Measurements from ENCODE around the gene CCL1. TPM values are rescaled to one million over a fixed set of nuclear protein-coding genes. Genes with fewer than 3 reads are reported as not detected.

The CCL1 gene
- total RNA-seq, 2 experiments from 2014 or later = not detected

DNA sequence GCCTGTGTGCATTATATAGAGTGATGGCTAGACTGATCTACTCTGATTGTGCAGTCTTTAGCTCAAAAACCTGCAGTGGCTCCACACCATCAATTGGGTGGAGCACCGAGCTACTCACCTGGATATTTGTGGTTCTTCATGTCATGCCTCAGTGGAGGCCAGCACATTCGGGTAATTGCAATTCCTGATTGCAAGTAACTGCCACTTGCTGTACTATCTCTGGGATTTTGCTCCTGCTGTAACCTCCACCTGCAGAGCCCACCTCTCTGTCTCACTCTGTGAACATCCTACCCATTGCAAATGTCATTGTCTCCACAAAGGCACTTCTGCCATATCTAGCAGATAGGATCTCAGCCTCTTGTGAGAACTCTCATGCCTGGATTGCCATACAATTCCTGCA lies 1.7 kb upstream of the CCL1 start:
- H3K4me3 Mint-ChIP-seq = no peak overlapping the region
- H3K36me3 Mint-ChIP-seq = no peaks in the 10 kb centered on the region
- peaks cover 30% of the 10 kb centered on the region for H3K4me1 Mint-ChIP-seq
- POLR2A ChIA-PET = no interaction called here
- DNase-seq (no peak), ATAC-seq (ENCODE audit: low read depth) (no peak)
- peaks cover 19% of the 10 kb centered on the region for H3K27me3 Mint-ChIP-seq
- no peaks in the 10 kb centered on the region for H3K9me3 Mint-ChIP-seq
- no peak overlapping the region for H3K27ac Mint-ChIP-seq

GRCh38 chr17:34361478-34362061 lies 1.5 kb downstream of the CCL1 start:
- H3K27me3 Mint-ChIP-seq = peaks cover 22% of the 10 kb centered on the region
- ATAC-seq (ENCODE audit: low read depth) (peak; percentile 86), DNase-seq (peak; percentile 81)
- no peak overlapping the region for H3K27ac Mint-ChIP-seq
- H3K4me3 Mint-ChIP-seq = no peak overlapping the region
- peaks cover 30% of the 10 kb centered on the region for H3K4me1 Mint-ChIP-seq
- POLR2A ChIA-PET = no interaction called here
- no peaks in the 10 kb centered on the region for H3K36me3 Mint-ChIP-seq
- H3K9me3 Mint-ChIP-seq = no peaks in the 10 kb centered on the region

GRCh38 chr17:34360601-34361270 lies 2.3 kb downstream of the CCL1 start:
- Mint-ChIP-seq H3K27ac (no peak overlapping the region), H3K4me1 (peaks cover 25% of the 10 kb centered on the region), H3K36me3 (no peaks in the 10 kb centered on the region), H3K4me3 (no peak overlapping the region), H3K27me3 (peaks cover 21% of the 10 kb centered on the region), H3K9me3 (no peaks in the 10 kb centered on the region)
- POLR2A ChIA-PET = interaction anchor here (0.6 kb wide), 1 partner anchor 165 kb away, joined by 3 read pairs; no protein-coding TSS in a partner anchor
- ATAC-seq (ENCODE audit: low read depth) (no peak), DNase-seq (no peak)

GRCh38 chr17:34358631-34359030 lies 4.4 kb downstream of the CCL1 start:
- peaks cover 24% of the 10 kb centered on the region for H3K27me3 Mint-ChIP-seq
- H3K4me3 Mint-ChIP-seq = no peak overlapping the region

DNA sequence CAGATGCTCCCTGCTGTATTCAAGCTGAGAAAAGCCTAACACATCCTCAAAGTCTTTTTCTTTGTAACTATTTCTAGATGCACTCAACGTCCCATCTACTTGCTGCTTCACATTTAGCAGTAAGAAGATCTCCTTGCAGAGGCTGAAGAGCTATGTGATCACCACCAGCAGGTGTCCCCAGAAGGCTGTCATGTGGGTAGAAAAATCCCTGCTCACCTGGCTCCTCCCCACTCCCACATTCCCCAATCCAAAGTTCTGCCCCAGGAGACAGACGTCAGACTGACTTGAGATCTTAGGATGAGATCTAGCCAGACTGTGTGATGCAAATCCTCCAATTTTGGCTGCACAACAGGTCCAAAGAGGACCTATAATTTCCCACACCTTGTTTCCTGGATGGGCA lies 5.6 kb downstream of the CCL1 start:
- POLR2A ChIA-PET = no interaction called here
- Mint-ChIP-seq H3K4me1 (peaks cover 10% of the 10 kb centered on the region), H3K9me3 (peaks cover 2% of the 10 kb centered on the region), H3K4me3 (no peak overlapping the region), H3K27ac (no peak overlapping the region), H3K36me3 (no peaks in the 10 kb centered on the region), H3K27me3 (peaks cover 30% of the 10 kb centered on the region)
- DNase-seq (no peak), ATAC-seq (ENCODE audit: low read depth) (no peak)

More at GRCh38 chr17:34358631-34359030, 4.4 kb downstream of the CCL1 start:
- Mint-ChIP-seq H3K4me1 (peaks cover 12% of the 10 kb centered on the region), H3K9me3 (peaks cover 2% of the 10 kb centered on the region), H3K27ac (peak overlapping the region; percentile 26), H3K36me3 (no peaks in the 10 kb centered on the region)
- no peak for DNase-seq
- ATAC-seq (ENCODE audit: low read depth) = no peak
- POLR2A ChIA-PET = no interaction called here

- peaks cover 8% of the 10 kb centered on the region for H3K4me1 Mint-ChIP-seq
- ATAC-seq (ENCODE audit: low read depth) (no peak), DNase-seq (no peak)
- no peaks in the 10 kb centered on the region for H3K36me3 Mint-ChIP-seq
- H3K27ac Mint-ChIP-seq = no peak within 1 kb of the TSS
- POLR2A ChIA-PET = no interaction called here
- H3K27me3 Mint-ChIP-seq = peaks cover 34% of the 10 kb centered on the region
- peaks cover 2% of the 10 kb centered on the region for H3K9me3 Mint-ChIP-seq
- no peak within 1 kb of the TSS for H3K4me3 Mint-ChIP-seq
Observed at GRCh38 chr17:34356194-34356593, 6.8 kb downstream of the CCL1 start, which contains the start of gene CCL13. Gene CCL13 (plus strand): TSS chr17:34356480. CDS start chr17:34356527, 47 bp downstream.

DNA sequence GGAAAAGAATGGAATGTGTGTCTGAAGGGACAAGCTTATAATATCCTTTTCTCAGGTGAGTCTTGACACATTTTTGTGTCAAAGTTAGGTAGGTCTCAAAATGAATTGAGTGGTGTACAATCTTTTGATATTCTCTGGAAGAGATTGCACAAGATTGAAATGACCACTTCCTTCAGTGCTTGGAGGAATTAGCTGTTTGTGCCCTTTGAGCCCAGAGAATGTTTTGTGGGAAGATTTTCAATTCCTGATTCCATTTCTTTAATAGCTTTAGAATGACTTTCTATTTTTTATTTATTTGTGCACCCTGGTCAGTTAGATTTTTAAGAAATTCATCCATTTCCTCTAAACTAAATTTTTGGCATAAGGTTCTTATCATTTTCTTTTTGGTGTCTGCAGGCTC lies 8.4 kb downstream of the CCL1 start:
- peaks cover 2% of the 10 kb centered on the region for H3K9me3 Mint-ChIP-seq
- POLR2A ChIA-PET = no interaction called here
- H3K27ac Mint-ChIP-seq = no peak overlapping the region
- DNase-seq = no peak
- H3K27me3 Mint-ChIP-seq = peaks cover 34% of the 10 kb centered on the region
- H3K36me3 Mint-ChIP-seq = no peaks in the 10 kb centered on the region
- ATAC-seq (ENCODE audit: low read depth) = no peak
- no peak overlapping the region for H3K4me3 Mint-ChIP-seq
- H3K4me1 Mint-ChIP-seq = no peaks in the 10 kb centered on the region

DNA sequence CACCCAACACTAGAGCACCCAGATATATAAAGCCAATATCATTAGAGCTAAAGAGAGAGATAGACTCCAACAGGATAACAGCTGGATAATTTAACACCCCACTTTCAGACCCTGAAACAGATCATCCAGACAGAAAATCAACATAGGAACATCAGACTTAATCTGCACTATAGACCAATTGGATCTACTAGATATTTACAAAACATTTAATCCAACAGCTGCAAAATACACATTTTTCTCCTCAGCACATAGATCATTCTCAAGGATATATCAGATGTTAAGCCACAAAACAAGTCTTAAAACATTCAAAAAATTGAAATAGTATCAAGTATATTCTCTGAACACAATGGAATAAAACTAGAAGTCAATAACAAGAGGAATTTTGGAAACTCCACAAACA lies 10.8 kb downstream of the CCL1 start:
- no peaks in the 10 kb centered on the region for H3K36me3 Mint-ChIP-seq
- no peak overlapping the region for H3K4me3 Mint-ChIP-seq
- H3K27ac Mint-ChIP-seq = no peak overlapping the region
- ATAC-seq (ENCODE audit: low read depth) = no peak
- peaks cover 2% of the 10 kb centered on the region for H3K9me3 Mint-ChIP-seq
- DNase-seq = no peak
- POLR2A ChIA-PET = no interaction called here
- no peaks in the 10 kb centered on the region for H3K4me1 Mint-ChIP-seq
- H3K27me3 Mint-ChIP-seq = peaks cover 31% of the 10 kb centered on the region

GRCh38 chr17:34351096-34351495 lies 11.9 kb downstream of the CCL1 start:
- H3K9me3 Mint-ChIP-seq = peaks cover 2% of the 10 kb centered on the region
- no peaks in the 10 kb centered on the region for H3K4me1 Mint-ChIP-seq
- H3K27me3 Mint-ChIP-seq = peaks cover 33% of the 10 kb centered on the region
- POLR2A ChIA-PET = no interaction called here
- DNase-seq (no peak), ATAC-seq (ENCODE audit: low read depth) (no peak)
- no peak overlapping the region for H3K4me3 Mint-ChIP-seq
- no peaks in the 10 kb centered on the region for H3K36me3 Mint-ChIP-seq
- no peak overlapping the region for H3K27ac Mint-ChIP-seq

- peaks cover 29% of the 10 kb centered on the region for H3K27me3 Mint-ChIP-seq
- POLR2A ChIA-PET = no interaction called here
- no peak for ATAC-seq (ENCODE audit: low read depth)
- no peaks in the 10 kb centered on the region for H3K4me1 Mint-ChIP-seq
- no peak overlapping the region for H3K4me3 Mint-ChIP-seq
- DNase-seq = no peak
- peaks cover 2% of the 10 kb centered on the region for H3K9me3 Mint-ChIP-seq
- no peak overlapping the region for H3K27ac Mint-ChIP-seq
- no peaks in the 10 kb centered on the region for H3K36me3 Mint-ChIP-seq
Observed at GRCh38 chr17:34349751-34350150, 13.3 kb downstream of the CCL1 start.

GRCh38 chr17:34347063-34347462 lies 16.0 kb downstream of the CCL1 start:
- no peak overlapping the region for H3K4me3 Mint-ChIP-seq
- H3K9me3 Mint-ChIP-seq = no peaks in the 10 kb centered on the region
- no peaks in the 10 kb centered on the region for H3K4me1 Mint-ChIP-seq
- no peaks in the 10 kb centered on the region for H3K36me3 Mint-ChIP-seq
- H3K27ac Mint-ChIP-seq = no peak overlapping the region
- no peak for ATAC-seq (ENCODE audit: low read depth)
- no peak for DNase-seq
- POLR2A ChIA-PET = no interaction called here
- peaks cover 25% of the 10 kb centered on the region for H3K27me3 Mint-ChIP-seq

- Mint-ChIP-seq H3K27me3 (peaks cover 40% of the 10 kb centered on the region), H3K9me3 (no peaks in the 10 kb centered on the region), H3K4me1 (no peaks in the 10 kb centered on the region), H3K27ac (no peak overlapping the region), H3K36me3 (no peaks in the 10 kb centered on the region), H3K4me3 (no peak overlapping the region)
- POLR2A ChIA-PET = no interaction called here
- no peak for DNase-seq
- no peak for ATAC-seq (ENCODE audit: low read depth)
Observed at GRCh38 chr17:34341916-34342315, 21.1 kb downstream of the CCL1 start.

DNA sequence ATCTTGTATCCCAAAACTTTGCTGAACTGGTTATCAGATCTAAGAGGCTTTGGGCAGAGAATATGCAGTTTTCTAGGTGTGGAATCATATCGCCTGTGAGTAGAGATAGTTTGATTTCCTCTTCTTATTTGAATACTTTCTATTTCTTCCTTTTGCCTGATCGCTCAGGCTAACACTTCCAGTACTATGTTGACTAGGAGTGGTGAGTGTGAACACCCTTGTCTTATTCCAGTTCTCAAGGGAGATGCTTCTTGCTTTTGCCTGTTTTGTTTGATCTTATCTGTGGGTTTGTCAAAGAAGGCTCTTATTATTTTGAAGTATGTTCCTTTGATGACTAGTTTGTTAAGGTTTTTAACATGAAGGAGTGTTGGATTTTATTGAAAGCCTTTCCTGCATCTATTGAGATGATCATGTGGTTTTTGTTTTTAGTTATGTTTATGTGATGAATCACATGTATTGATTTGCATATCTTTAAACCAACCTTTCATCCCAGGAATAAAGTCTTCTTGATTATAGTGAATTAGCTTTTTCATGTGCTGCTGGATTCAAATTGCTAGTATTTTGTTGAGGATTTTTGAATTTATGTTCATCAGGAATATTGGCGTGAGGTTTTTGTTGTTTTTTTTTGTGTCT lies 23.8 kb downstream of the CCL1 start:
- no peaks in the 10 kb centered on the region for H3K36me3 Mint-ChIP-seq
- no peak overlapping the region for H3K27ac Mint-ChIP-seq
- H3K9me3 Mint-ChIP-seq = no peaks in the 10 kb centered on the region
- no peak overlapping the region for H3K4me3 Mint-ChIP-seq
- DNase-seq = no peak
- no peaks in the 10 kb centered on the region for H3K4me1 Mint-ChIP-seq
- H3K27me3 Mint-ChIP-seq = peaks cover 49% of the 10 kb centered on the region
- POLR2A ChIA-PET = no interaction called here
- ATAC-seq (ENCODE audit: low read depth) = no peak

DNA sequence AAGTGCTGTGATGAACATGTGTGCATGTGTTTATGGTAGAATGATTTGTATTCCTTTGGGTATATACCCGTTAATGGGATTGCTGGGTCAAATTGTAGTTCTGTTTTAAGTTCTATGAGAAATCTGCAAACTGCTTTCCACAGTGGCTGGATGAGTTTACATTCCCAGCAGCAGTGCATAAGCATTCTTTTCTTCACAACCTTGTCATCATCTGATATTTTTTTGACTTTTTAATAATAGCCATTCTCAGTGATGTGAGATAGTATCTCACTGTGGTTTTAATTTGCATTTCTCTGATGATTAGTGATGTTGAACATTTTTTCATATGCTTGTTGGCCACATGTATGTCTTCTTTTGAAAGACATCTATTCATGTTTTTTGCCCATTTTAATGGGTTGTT lies 25.3 kb downstream of the CCL1 start:
- Mint-ChIP-seq H3K27ac (no peak overlapping the region), H3K4me3 (no peak overlapping the region), H3K9me3 (no peaks in the 10 kb centered on the region), H3K4me1 (no peaks in the 10 kb centered on the region), H3K27me3 (peaks cover 48% of the 10 kb centered on the region), H3K36me3 (no peaks in the 10 kb centered on the region)
- POLR2A ChIA-PET = no interaction called here
- ATAC-seq (ENCODE audit: low read depth) (no peak), DNase-seq (no peak)

All from activated naive CD8-positive, alpha-beta T cell treated with anti-CD3 and anti-CD28 coated beads, Interleukin-2, amount 10 ng/mL, durations not matched to agents 7 days and 5 days (primary cell).